GM06990 (cell line): ENCODE results near the gene ADORA2A.

Experiments
- DNase-seq: peaks from one replicate; pipeline ENCODE4 v3.0.0-alpha.2; 2011; ENCODE audit not compliant: insufficient read length; ENCODE audit errors: extremely low read depth
- H3K27me3 ChIP-seq: replicated peaks from 2 replicates; pipeline ENCODE4 v1.6.0; 2011; ENCODE audit warnings: low read length; ENCODE audit not compliant: control insufficient read depth, insufficient read depth
- H3K36me3 ChIP-seq: 2 replicates; pipeline ENCODE4 v1.5.1; 2011; ENCODE audit warnings: low read length; ENCODE audit not compliant: control insufficient read depth, insufficient read depth
- H3K4me3 ChIP-seq: replicated peaks from 2 replicates; pipeline ENCODE4 v1.5.1; 2011; ENCODE audit warnings: low read depth, mild to moderate bottlenecking, control low read depth, low read length
- CTCF ChIP-seq: IDR thresholded peaks from 2 replicates; pipeline ENCODE4 v1.5.1; 2011; ENCODE audit warnings: low read length, control low read depth, mild to moderate bottlenecking, inconsistent platforms; ENCODE audit not compliant: insufficient read depth, poor library complexity, severe bottlenecking

Gene ADORA2A

GRCh38 chr22:24392218-24392931, 35.0 kb upstream of the ADORA2A start:
- Histone ChIP-seq H3K36me3 (peaks cover 2% of the 10 kb centered on the region), H3K4me3 (no peak overlapping the region), H3K27me3 (no peaks in the 10 kb centered on the region)
- TF ChIP-seq CTCF: no peak
- no peak for DNase-seq

GRCh38 chr22:24393012-24393559, 34.3 kb upstream of the ADORA2A start:
- DNase-seq: no peak
- peaks cover 2% of the 10 kb centered on the region for H3K36me3 ChIP-seq
- H3K4me3 ChIP-seq: no peak overlapping the region
- no peak for TF ChIP-seq CTCF
- no peaks in the 10 kb centered on the region for H3K27me3 ChIP-seq

GRCh38 chr22:24393848-24394247, 33.6 kb upstream of the ADORA2A start:
- no peak for TF ChIP-seq CTCF
- peaks cover 2% of the 10 kb centered on the region for H3K36me3 ChIP-seq
- no peak for DNase-seq
- no peaks in the 10 kb centered on the region for H3K27me3 ChIP-seq
- H3K4me3 ChIP-seq: no peak overlapping the region

- H3K36me3 ChIP-seq: peaks cover 2% of the 10 kb centered on the region
- no peak overlapping the region for H3K4me3 ChIP-seq
- DNase-seq: no peak
- TF ChIP-seq CTCF: no peak
- H3K27me3 ChIP-seq: no peaks in the 10 kb centered on the region
Observed at GRCh38 chr22:24394254-24394653, 33.1 kb upstream of the ADORA2A start.

GRCh38 chr22:24398409-24398808, 29.0 kb upstream of the ADORA2A start:
- Histone ChIP-seq H3K27me3 (no peaks in the 10 kb centered on the region), H3K4me3 (no peak overlapping the region), H3K36me3 (peaks cover 2% of the 10 kb centered on the region; the same call in 1 of the 2 replicates)
- DNase-seq: no peak
- TF ChIP-seq CTCF: no peak
